ENCODE data around the gene MON1A. TPM values are rescaled to one million over a fixed set of nuclear protein-coding genes. Genes with fewer than 3 reads are reported as not detected.
A peak's percentile ranks its signal among the peaks of the same experiment; 100 is the strongest.
"Not testable (repeated sequence)": the region's sequence is repeated elsewhere in the genome, so short reads cannot be mapped to it uniquely, and the experiment has no call there.

Gene MON1A
- total and polyA plus RNA-seq, 9 donors, result 5.3 to 8.4 (median 7.0) TPM

DNA sequence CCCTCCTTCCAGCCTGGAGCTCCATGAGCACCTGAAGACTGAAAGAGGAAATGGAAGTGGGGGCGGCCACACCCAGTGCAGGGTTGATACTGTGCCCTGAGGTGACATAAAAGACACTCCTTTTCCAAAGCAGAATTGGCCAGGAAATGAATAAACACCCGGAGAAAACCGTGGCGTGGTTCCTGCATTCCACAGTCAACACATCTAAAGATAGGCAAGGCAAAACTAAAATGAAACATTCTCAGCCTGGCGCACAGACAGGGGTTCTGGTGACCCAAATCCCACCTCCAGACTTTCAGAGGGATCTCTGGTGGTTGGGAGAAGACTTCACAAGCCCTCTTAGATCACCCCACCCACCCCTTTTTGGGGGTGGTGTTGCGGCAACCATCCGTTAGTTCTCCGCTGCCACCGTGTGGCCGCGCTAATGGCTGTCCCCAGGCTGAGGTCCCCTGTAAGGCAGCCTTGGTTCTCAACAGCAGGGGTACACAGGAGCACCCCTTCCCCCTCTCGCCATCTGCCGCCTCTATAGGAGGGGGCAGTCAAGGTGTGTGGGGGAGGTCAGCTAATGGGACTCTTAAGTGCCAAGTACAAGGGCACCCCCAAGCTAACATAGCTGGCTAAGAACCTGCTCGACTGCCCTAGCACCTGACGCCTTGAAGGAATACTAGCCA is 23.4 kb downstream of the MON1A start:
- DNase-seq, result peak; percentile 62
- Histone ChIP-seq H3K9me3 (replicated peaks; ENCODE audit: control insufficient read depth, low read depth, low read length) (no peaks in the 10 kb centered on the region), H3K4me1 (ENCODE audit: control insufficient read depth, insufficient read depth, low read length) (peaks cover 28% of the 10 kb centered on the region), H3K36me3 (ENCODE audit: control insufficient read depth, insufficient read depth, low read length) (peaks cover 22% of the 10 kb centered on the region), H3K27ac (ENCODE audit: low read length) (no peak overlapping the region), H3K27me3 (ENCODE audit: control insufficient read depth, insufficient read depth, low read length) (no peaks in the 10 kb centered on the region), H3K4me3 (ENCODE audit: low read length) (peak overlapping the region; percentile 5)
- 33% methylated on average over 5 of the region's 15 CpGs for WGBS (ENCODE audit: insufficient coverage)

GRCh38 chr3:49904448-49904847 is 25.2 kb downstream of the MON1A start:
- H3K9me3 ChIP-seq (replicated peaks; ENCODE audit: control insufficient read depth, low read depth, low read length); H3K27me3 ChIP-seq (ENCODE audit: control insufficient read depth, insufficient read depth, low read length); DNase-seq; H3K27ac ChIP-seq (ENCODE audit: low read length); H3K4me3 ChIP-seq (ENCODE audit: low read length); H3K36me3 ChIP-seq (ENCODE audit: control insufficient read depth, insufficient read depth, low read length): not testable (repeated sequence)
- peaks cover 34% of the 10 kb centered on the region for H3K4me1 ChIP-seq (ENCODE audit: control insufficient read depth, insufficient read depth, low read length)
- 93% methylated on average over 8 of the region's 13 CpGs for WGBS (ENCODE audit: insufficient coverage)

DNA sequence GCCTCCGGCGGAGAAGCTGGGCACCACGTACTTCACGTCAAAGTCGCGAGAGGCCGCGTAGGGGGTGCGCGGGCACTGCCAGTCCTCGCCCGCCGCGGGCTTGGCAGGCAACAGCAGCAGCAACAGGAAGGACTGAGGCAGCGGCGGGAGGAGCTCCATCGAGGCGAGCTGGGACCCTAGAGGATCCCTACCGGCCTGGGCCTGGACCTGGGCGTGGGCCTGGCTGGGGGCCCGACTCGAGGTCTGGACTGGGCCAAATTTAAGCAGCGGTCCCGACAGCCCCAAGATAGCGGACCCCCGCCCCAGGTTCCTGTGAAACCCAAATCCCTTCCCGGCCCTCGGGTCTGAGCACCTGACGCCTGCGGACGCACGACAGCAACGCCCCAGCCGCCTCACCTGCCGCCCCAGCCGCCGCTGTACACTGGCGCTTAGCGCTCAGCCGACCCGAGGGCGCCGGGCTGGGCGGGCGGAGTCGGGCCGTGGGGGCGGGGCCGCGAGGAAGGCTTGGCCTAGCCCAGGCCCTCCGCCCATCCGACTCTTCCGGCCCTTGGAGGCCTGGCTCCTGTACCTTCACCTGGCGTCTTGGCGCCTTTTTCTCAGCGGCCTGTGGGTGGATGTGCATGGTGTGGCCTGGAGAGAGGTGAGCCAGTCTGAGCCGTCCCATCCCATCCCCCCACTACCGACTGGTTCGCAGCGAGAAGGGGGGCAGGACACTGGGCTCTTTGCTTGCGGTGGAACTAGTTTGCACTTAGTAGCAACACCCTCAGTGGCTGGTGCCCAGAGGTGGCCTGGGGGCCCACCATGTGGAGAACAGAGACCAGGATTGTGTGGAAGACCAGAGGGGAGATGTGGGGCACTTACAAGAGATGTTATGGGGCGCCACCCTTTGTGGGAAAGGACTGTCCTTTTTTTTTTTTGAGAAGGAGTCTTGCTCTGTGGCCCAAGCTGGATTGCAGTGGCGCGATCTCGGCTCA is 25.9 kb downstream of the MON1A start, which contains the start of gene MST1R:
MST1R (minus strand) TSS at position 423 of the 974 bp plus-strand sequence; CDS start at position 159, 264 bp downstream.
- H3K36me3 ChIP-seq (ENCODE audit: control insufficient read depth, insufficient read depth, low read length), result peaks cover 3% of the 10 kb centered on the region
- H3K27ac ChIP-seq (ENCODE audit: low read length), result peak within 1 kb of the TSS; percentile 13
- no peaks in the 10 kb centered on the region for H3K27me3 ChIP-seq (ENCODE audit: control insufficient read depth, insufficient read depth, low read length)
- H3K4me1 ChIP-seq (ENCODE audit: control insufficient read depth, insufficient read depth, low read length), result peaks cover 34% of the 10 kb centered on the region
- H3K4me3 ChIP-seq (ENCODE audit: low read length), result peak within 1 kb of the TSS; percentile 34
- 26% methylated on average over 51 of the region's 65 CpGs for WGBS (ENCODE audit: insufficient coverage)
- H3K9me3 ChIP-seq (replicated peaks; ENCODE audit: control insufficient read depth, low read depth, low read length), result no peaks in the 10 kb centered on the region
- peak; percentile 77 for DNase-seq

DNA sequence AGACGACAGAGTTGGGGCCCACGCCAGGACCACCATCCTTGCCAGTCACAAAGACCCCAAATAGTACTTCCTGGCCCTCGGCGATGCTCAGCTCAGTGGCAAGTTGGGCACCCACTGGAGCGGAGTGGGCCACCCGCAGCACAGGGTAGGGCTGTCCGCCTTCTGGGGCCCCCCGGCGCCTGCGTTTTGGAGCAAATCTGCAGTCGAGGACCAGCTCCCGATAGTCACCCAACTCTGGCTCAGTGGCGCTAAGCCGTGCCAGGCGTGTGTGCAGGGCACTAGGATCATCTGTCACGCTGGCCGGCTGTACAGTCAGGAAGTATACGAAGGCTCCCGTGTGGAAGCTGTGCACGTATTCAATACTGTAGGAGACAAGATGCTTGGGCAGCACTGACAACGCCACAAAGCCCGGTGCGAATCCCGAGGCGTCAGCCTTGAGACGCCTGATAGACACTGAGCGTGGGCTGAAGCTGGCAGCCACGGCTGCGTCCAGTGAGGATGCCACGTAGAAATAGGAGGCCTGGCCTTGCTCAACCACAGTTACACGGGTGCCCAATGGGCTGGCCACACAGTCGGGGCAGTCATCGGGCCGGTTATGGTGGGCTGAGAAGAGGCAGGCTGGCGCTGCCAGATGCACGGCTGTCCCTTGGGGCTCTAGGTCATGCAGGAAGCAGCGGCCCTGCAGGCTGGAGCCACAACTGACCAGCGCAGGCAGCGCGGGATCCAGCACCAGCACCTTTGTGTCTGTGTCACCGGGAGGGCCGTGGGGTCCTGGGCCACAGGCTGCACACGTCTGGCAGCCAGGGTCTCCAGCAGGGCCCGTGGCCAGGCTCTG is 26.9 kb downstream of the MON1A start:
- DNase-seq, result no peak
- Histone ChIP-seq H3K36me3 (ENCODE audit: control insufficient read depth, insufficient read depth, low read length) (no peaks in the 10 kb centered on the region), H3K27me3 (ENCODE audit: control insufficient read depth, insufficient read depth, low read length) (no peaks in the 10 kb centered on the region), H3K27ac (ENCODE audit: low read length) (no peak overlapping the region), H3K4me1 (ENCODE audit: control insufficient read depth, insufficient read depth, low read length) (peaks cover 34% of the 10 kb centered on the region), H3K9me3 (replicated peaks; ENCODE audit: control insufficient read depth, low read depth, low read length) (no peaks in the 10 kb centered on the region), H3K4me3 (ENCODE audit: low read length) (no peak overlapping the region)
- 85% methylated on average over 40 of the region's 44 CpGs for WGBS (ENCODE audit: insufficient coverage)

- DNase-seq, result peak; percentile 82
- peak overlapping the region; percentile 67 for H3K27ac ChIP-seq (ENCODE audit: low read length)
- 71% methylated on average over 4 of the region's 11 CpGs for WGBS (ENCODE audit: insufficient coverage)
Observed at GRCh38 chr3:49901366-49902339, 28.0 kb downstream of the MON1A start.

GRCh38 chr3:49900491-49901153 is 29.0 kb downstream of the MON1A start:
- Histone ChIP-seq H3K36me3 (ENCODE audit: control insufficient read depth, insufficient read depth, low read length) (peaks cover under 1% of the 10 kb centered on the region), H3K4me1 (ENCODE audit: control insufficient read depth, insufficient read depth, low read length) (peaks cover 24% of the 10 kb centered on the region), H3K27me3 (ENCODE audit: control insufficient read depth, insufficient read depth, low read length) (no peaks in the 10 kb centered on the region), H3K4me3 (ENCODE audit: low read length) (no peak overlapping the region), H3K27ac (ENCODE audit: low read length) (peak overlapping the region; percentile 64), H3K9me3 (replicated peaks; ENCODE audit: control insufficient read depth, low read depth, low read length) (no peaks in the 10 kb centered on the region)
- 73% methylated on average over 2 of the region's 8 CpGs for WGBS (ENCODE audit: insufficient coverage)
- DNase-seq, result no peak

More at GRCh38 chr3:49901366-49902339, 28.0 kb downstream of the MON1A start:
- no peaks in the 10 kb centered on the region for H3K36me3 ChIP-seq (ENCODE audit: control insufficient read depth, insufficient read depth, low read length)
- H3K9me3 ChIP-seq (replicated peaks; ENCODE audit: control insufficient read depth, low read depth, low read length), result no peaks in the 10 kb centered on the region
- H3K4me3 ChIP-seq (ENCODE audit: low read length), result no peak overlapping the region
- H3K27me3 ChIP-seq (ENCODE audit: control insufficient read depth, insufficient read depth, low read length), result no peaks in the 10 kb centered on the region
- peaks cover 34% of the 10 kb centered on the region for H3K4me1 ChIP-seq (ENCODE audit: control insufficient read depth, insufficient read depth, low read length)

DNA sequence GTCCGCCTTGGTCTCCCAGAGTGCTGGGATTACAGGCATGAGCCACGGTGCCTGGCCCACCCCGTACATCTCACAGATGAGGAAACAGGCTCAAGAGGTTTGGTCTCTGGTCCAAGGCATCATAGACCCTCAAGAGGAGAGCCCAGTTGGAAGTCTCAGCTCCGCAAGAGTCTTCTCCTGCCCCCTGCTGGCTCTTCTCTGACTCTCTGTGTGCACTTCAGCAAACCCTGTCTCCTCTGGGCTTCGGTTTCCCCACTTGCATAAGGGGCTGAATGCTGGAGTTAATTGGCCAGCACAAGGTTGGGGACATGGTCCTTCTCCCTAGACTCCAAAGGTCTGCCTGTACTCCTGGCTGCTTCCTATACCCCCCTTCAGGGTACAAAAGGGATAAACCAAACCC is 29.8 kb downstream of the MON1A start:
- Histone ChIP-seq H3K27ac (ENCODE audit: low read length) (no peak overlapping the region), H3K9me3 (replicated peaks; ENCODE audit: control insufficient read depth, low read depth, low read length) (no peaks in the 10 kb centered on the region), H3K27me3 (ENCODE audit: control insufficient read depth, insufficient read depth, low read length) (no peaks in the 10 kb centered on the region), H3K36me3 (ENCODE audit: control insufficient read depth, insufficient read depth, low read length) (peaks cover 4% of the 10 kb centered on the region), H3K4me1 (ENCODE audit: control insufficient read depth, insufficient read depth, low read length) (peaks cover 23% of the 10 kb centered on the region), H3K4me3 (ENCODE audit: low read length) (no peak overlapping the region)
- peak; percentile 46 for DNase-seq
- 48% methylated on average over 5 of the region's 5 CpGs for WGBS (ENCODE audit: insufficient coverage)

DNA sequence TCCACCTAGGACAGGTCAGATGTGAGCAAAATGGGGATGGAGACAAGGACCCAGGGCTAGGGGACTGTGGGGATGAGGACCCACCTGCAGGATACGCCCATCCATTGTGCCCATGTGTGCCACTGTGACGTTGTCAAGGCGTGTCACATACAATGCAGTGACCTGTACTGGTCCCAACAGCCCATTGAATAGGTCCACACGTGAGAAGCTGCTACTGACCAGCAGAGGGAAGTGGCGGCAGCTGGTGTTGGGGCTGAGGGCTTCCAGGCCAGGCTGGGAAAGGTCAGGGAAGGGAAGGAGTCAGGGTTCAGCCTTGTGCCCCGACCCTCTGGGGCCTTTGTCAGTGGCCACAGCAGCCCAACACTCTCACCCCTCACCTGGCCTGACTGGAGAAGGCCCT is 30.6 kb downstream of the MON1A start:
- 77% methylated on average over 3 of the region's 6 CpGs for WGBS (ENCODE audit: insufficient coverage)
- DNase-seq, result no peak
- Histone ChIP-seq H3K27ac (ENCODE audit: low read length) (no peak overlapping the region), H3K4me3 (ENCODE audit: low read length) (no peak overlapping the region), H3K4me1 (ENCODE audit: control insufficient read depth, insufficient read depth, low read length) (peaks cover 22% of the 10 kb centered on the region), H3K9me3 (replicated peaks; ENCODE audit: control insufficient read depth, low read depth, low read length) (no peaks in the 10 kb centered on the region), H3K27me3 (ENCODE audit: control insufficient read depth, insufficient read depth, low read length) (no peaks in the 10 kb centered on the region), H3K36me3 (ENCODE audit: control insufficient read depth, insufficient read depth, low read length) (peaks cover 4% of the 10 kb centered on the region)
